Endothelial cell of umbilical vein (primary cell): ENCODE results near the gene LCA5L. TPM values are rescaled to one million over a fixed set of nuclear protein-coding genes. Genes with fewer than 3 reads are reported as not detected.

Source experiments
- BruUV-seq: library from RNA; stranded (reverse); fragments of 400-500 nt; replicated peaks from 2 replicates; lab custom pipeline; 2021; lab: Mats Ljungman, UMichigan
- CTCF ChIA-PET: fragments of 300-600, 350-600 bp; sonication (Branson Sonifier 250); formaldehyde crosslinking; loops from one replicate; lab custom pipeline; 2021; ENCODE audit warnings: antibody characterized with exemption, inconsistent platforms; lab: Charles Lee
- POLR2A ChIA-PET: fragments of 300-600, 350-600 bp; sonication (Branson Sonifier 250); formaldehyde crosslinking; loops from one replicate; lab custom pipeline; 2021; ENCODE audit warnings: antibody characterized with exemption, inconsistent platforms; lab: Charles Lee
- DNase-seq: peaks from one replicate; pipeline ENCODE4 v3.0.0-alpha.2; 2011; ENCODE audit warnings: low read depth, low spot score
- FAIRE-seq: peaks from 2 replicates; lab custom pipeline; 2011; peaks lifted over from hg19 to GRCh38; lab: Jason Lieb, UNC
- H2AFZ ChIP-seq: 2 replicates; pipeline ENCODE4 v1.6.0; 2012; ENCODE audit warnings: low read depth, low read length, control low read depth, inconsistent platforms
- H3K27ac ChIP-seq: 2 replicates; pipeline ENCODE4 v1.5.1; 2011; ENCODE audit warnings: low read depth, mild to moderate bottlenecking, control low read depth, low read length, moderate library complexity; ENCODE audit not compliant: insufficient read depth
- H3K27me3 ChIP-seq, 2 experiments: 2 replicates each; pipeline versions ENCODE4 v1.6.0 to v1.6.1; 2011; ENCODE audit warnings: low read length in 2 of 2, mixed read lengths in 1 of 2; ENCODE audit not compliant: control insufficient read depth in 2 of 2, insufficient read depth in 2 of 2
- H3K36me3 ChIP-seq, 2 experiments: 2 replicates in 1 of 2; 3 replicates in 1 of 2; pipeline ENCODE4 v1.5.1; 2011; ENCODE audit warnings: low read length in 2 of 2, mild to moderate bottlenecking in 1 of 2, moderate library complexity in 1 of 2; ENCODE audit not compliant: control insufficient read depth in 2 of 2, insufficient read depth in 2 of 2; ENCODE audit errors: extremely low read depth in 1 of 2
- H3K4me1 ChIP-seq: 3 replicates; pipeline ENCODE4 v1.5.1; 2011; ENCODE audit warnings: mild to moderate bottlenecking, low read length; ENCODE audit not compliant: control insufficient read depth, insufficient read depth; ENCODE audit errors: extremely low read depth
- H3K4me2 ChIP-seq: 2 replicates; pipeline ENCODE4 v1.6.1; 2011; ENCODE audit warnings: low read length, control low read depth, mixed read lengths; ENCODE audit not compliant: insufficient read depth
- H3K4me3 ChIP-seq, 3 experiments: fragments of 200-600 bp in 1 of 3; sonication (generic), shearing (Covaris generic) in 1 of 3; replicated peaks in 1 of 3; 2 replicates each; pipeline ENCODE4 v1.5.1; 2011 to 2016; ENCODE audit warnings: control low read depth in 3 of 3, low read length in 3 of 3, mild to moderate bottlenecking in 2 of 3, inconsistent platforms in 1 of 3, low read depth in 1 of 3, moderate library complexity in 1 of 3; ENCODE audit not compliant: insufficient read depth in 1 of 3
- H3K79me2 ChIP-seq: 2 replicates; pipeline ENCODE4 v1.6.0; 2012; ENCODE audit warnings: low read length, inconsistent platforms; ENCODE audit not compliant: control insufficient read depth, insufficient read depth
- H3K9ac ChIP-seq: replicated peaks from 2 replicates; pipeline ENCODE3; 2011; ENCODE audit warnings: low read length, control low read depth; ENCODE audit not compliant: insufficient read depth; ENCODE audit errors: extremely low read depth
- H3K9me1 ChIP-seq: replicated peaks from 3 replicates; pipeline ENCODE4 v1.6.0; 2011; ENCODE audit warnings: mild to moderate bottlenecking, low read length; ENCODE audit not compliant: control insufficient read depth, insufficient read depth; ENCODE audit errors: extremely low read depth
- H3K9me3 ChIP-seq: replicated peaks from 2 replicates; pipeline ENCODE4 v1.5.1; 2012; ENCODE audit warnings: low read length, inconsistent platforms; ENCODE audit not compliant: control insufficient read depth, insufficient read depth
- H4K20me1 ChIP-seq: replicated peaks from 2 replicates; pipeline ENCODE3; 2011; ENCODE audit warnings: mild to moderate bottlenecking, low read length; ENCODE audit not compliant: control insufficient read depth, insufficient read depth; ENCODE audit errors: extremely low read depth
- CTCF ChIP-seq, 2 donors: IDR thresholded peaks; 1 replicate in 1 of 2; 2 replicates in 1 of 2; pipeline ENCODE4 v1.5.1; 2011; ENCODE audit warnings: low read length in 2 of 2, mild to moderate bottlenecking in 2 of 2, moderate library complexity in 2 of 2, control low read depth in 1 of 2, inconsistent platforms in 1 of 2, low read depth in 1 of 2; ENCODE audit not compliant: insufficient read depth in 1 of 2; ENCODE audit errors: extremely low read depth in 1 of 2
- EZH2 ChIP-seq: IDR thresholded peaks from 2 replicates; pipeline ENCODE4 v1.6.1; 2012; ENCODE audit warnings: borderline replicate concordance, low read depth, mild to moderate bottlenecking, moderate library complexity, low read length, inconsistent platforms; ENCODE audit not compliant: severe bottlenecking
- FOS ChIP-seq: IDR thresholded peaks from 2 replicates; pipeline ENCODE4 v1.6.1; 2011; ENCODE audit warnings: mild to moderate bottlenecking, low read length, moderate library complexity, borderline replicate concordance; ENCODE audit not compliant: insufficient read depth
- GATA2 ChIP-seq: IDR thresholded peaks from 2 replicates; pipeline ENCODE4 v1.7.0; 2011; ENCODE audit warnings: low read depth, mild to moderate bottlenecking, moderate library complexity, mixed read lengths, low read length; ENCODE audit not compliant: insufficient read length, insufficient read depth
- JUN ChIP-seq: IDR thresholded peaks from 2 replicates; pipeline ENCODE4 v1.6.1; 2011; ENCODE audit warnings: borderline replicate concordance, low read depth; ENCODE audit not compliant: insufficient read length, insufficient read depth
- MAX ChIP-seq: IDR thresholded peaks from 2 replicates; pipeline ENCODE4 v1.6.1; 2011; ENCODE audit not compliant: insufficient read depth, insufficient read length
- MYC ChIP-seq: IDR thresholded peaks from one replicate; pipeline ENCODE4 v1.6.1; 2011; ENCODE audit warnings: mild to moderate bottlenecking, low read depth, low read length
- POLR2A ChIP-seq: IDR thresholded peaks from 2 replicates; pipeline ENCODE4 v1.6.1; 2012; ENCODE audit warnings: low read depth, mild to moderate bottlenecking, control low read depth, low read length
- POLR2AphosphoS5 ChIP-seq: IDR thresholded peaks from 2 replicates; pipeline ENCODE4 v1.6.1; 2012; ENCODE audit warnings: low read depth, mild to moderate bottlenecking, control low read depth, low read length, moderate library complexity; ENCODE audit not compliant: insufficient read depth
- dilution Hi-C: fragments of 300-500 bp; cut with MboI; formaldehyde crosslinking; loops from one replicate; pipeline ENCODE4 v1.15.0; 2019; ENCODE audit warnings: low sequenced_read_pairs; ENCODE audit not compliant: extremely low pct_ligation_motif_present
- intact Hi-C: fragments of 100-400 bp; cut with micrococcal nuclease; formaldehyde crosslinking; loops from one replicate; pipeline ENCODE4 v1.10.0; 2022
- polyA plus RNA-seq, 4 experiments: library from polyadenylated mRNA; depleted of rRNA in 3 of 4; stranded (reverse) in 3 of 4; unstranded in 1 of 4; fragments of >200 nt; gene quantifications; 2 replicates each; pipeline versions ENCODE4 v1.2.1 to v1.2.3, GENCODE V29; 2011 to 2012; ENCODE audit warnings: missing spikeins in 1 of 4
- total RNA-seq: library from RNA; stranded (reverse); gene quantifications from 2 replicates; pipeline ENCODE4 v1.2.3, GENCODE V29; 2021

The LCA5L gene
- total and polyA plus RNA-seq, 2 donors (not counting 3 experiments of a cell fraction or from before 2014, with no cell fraction given) = 0.26 to 1.0 TPM

GRCh38 chr21:39366563-39366962, 79.0 kb downstream of the LCA5L start:
- no peak overlapping the region for H2AFZ ChIP-seq
- H3K27me3 ChIP-seq = peaks cover 0 to 2% of the 10 kb centered on the region in 2 experiments
- POLR2A ChIA-PET = no interaction called here
- DNase-seq (no peak), FAIRE-seq (no peak)
- no peaks in the 10 kb centered on the region for H4K20me1 ChIP-seq
- no peaks in the 10 kb centered on the region for H3K79me2 ChIP-seq
- intact Hi-C loops (no loop called here), dilution Hi-C loops (no loop called here)
- H3K4me1 ChIP-seq = no peaks in the 10 kb centered on the region
- no peaks in the 10 kb centered on the region for H3K9me3 ChIP-seq
- CTCF ChIA-PET = no interaction called here
- no peaks in the 10 kb centered on the region for H3K9me1 ChIP-seq
- no peak overlapping the region for H3K9ac ChIP-seq
- BruUV-seq = no TSS peak
- TF ChIP-seq FOS (no peak), MYC (no peak)
- no peak overlapping the region for H3K4me3 ChIP-seq
- no peak overlapping the region for H3K27ac ChIP-seq
- no peaks in the 10 kb centered on the region for H3K36me3 ChIP-seq
- H3K4me2 ChIP-seq = no peak overlapping the region

- Histone ChIP-seq H3K4me3 (no peak overlapping the region), H3K9me3 (no peaks in the 10 kb centered on the region), H3K9me1 (no peaks in the 10 kb centered on the region), H3K36me3 (no peaks in the 10 kb centered on the region), H3K79me2 (no peaks in the 10 kb centered on the region), H3K9ac (no peak overlapping the region), H3K27me3 (peaks cover 0 to 3% of the 10 kb centered on the region in 2 experiments), H3K4me2 (no peak overlapping the region), H2AFZ (no peak overlapping the region), H3K27ac (no peak overlapping the region), H4K20me1 (no peaks in the 10 kb centered on the region), H3K4me1 (no peaks in the 10 kb centered on the region)
- ChIA-PET CTCF (interaction anchor here (1.8 kb wide), 1 partner anchor 15 kb away, joined by 4 read pairs; a partner anchor contains a TSS), POLR2A (no interaction called here)
- dilution Hi-C loops (no loop called here), intact Hi-C loops (no loop called here)
- FAIRE-seq (no peak), DNase-seq (no peak)
- BruUV-seq = no TSS peak
- TF ChIP-seq FOS = no peak
- TF ChIP-seq EZH2 = no peak
- no peak for TF ChIP-seq POLR2A
- TF ChIP-seq MAX = no peak
- TF ChIP-seq POLR2AphosphoS5 = no peak
- no peak for TF ChIP-seq JUN
- TF ChIP-seq MYC = no peak
- TF ChIP-seq GATA2 = no peak
- TF ChIP-seq CTCF (IDR thresholded peaks at IDR 0.05; ENCODE audit: extremely low read depth in 1 of 2, insufficient read depth in 1 of 2, low read depth in 1 of 2, low read length in 2 of 2) = no peak
Observed at GRCh38 chr21:39364949-39365348, 80.6 kb downstream of the LCA5L start.
